Hepatocyte (in vitro differentiated cells): Measurements from ENCODE around the gene OR13A1.

Experiments used
- CTCF ChIP-seq: fragments of 200-600 bp; sonication (generic); IDR thresholded peaks from 2 replicates; pipeline ENCODE4 v1.5.1; 2016; ENCODE audit warnings: antibody characterized with exemption, mild to moderate bottlenecking; ENCODE audit not compliant: poor library complexity
- EZH2phosphoT487 ChIP-seq: fragments of 200-600 bp; sonication (generic); IDR thresholded peaks from one replicate; pipeline ENCODE4 v1.6.1; 2018; ENCODE audit warnings: antibody characterized with exemption, mild to moderate bottlenecking, low read depth, moderate library complexity; ENCODE audit not compliant: unreplicated experiment, severe bottlenecking

GRCh38 chr10:45254892-45255291 is 60.5 kb downstream of the OR13A1 start:
- no peak for TF ChIP-seq CTCF
- TF ChIP-seq EZH2phosphoT487 = no peak
